Prostate gland (tissue), 2 donors: ENCODE data around the gene TBC1D7.

Source experiments
- POLR2A ChIP-seq: fragments of 450-650 bp; IDR thresholded peaks from one replicate; pipeline ENCODE4 v1.6.1; 2016; ENCODE audit warnings: antibody characterized with exemption, mild to moderate bottlenecking
- POLR2AphosphoS5 ChIP-seq: sonication (generic); formaldehyde crosslinking; IDR thresholded peaks from one replicate; pipeline ENCODE4 v1.6.1; 2017; ENCODE audit warnings: antibody characterized with exemption
- TF ChIP-seq, protein P1 (sequence below), 4 experiments: fragments of 200-600 bp in 2 of 4; fragments of 450-650 bp in 2 of 4; sonication (generic) in 2 of 4; IDR thresholded peaks; 1 replicate in 3 of 4; 2 replicates in 1 of 4; pipeline ENCODE4 v1.5.1; 2016 to 2019; ENCODE audit warnings: antibody characterized with exemption in 4 of 4, mild to moderate bottlenecking in 2 of 4, moderate library complexity in 2 of 4

DNA sequence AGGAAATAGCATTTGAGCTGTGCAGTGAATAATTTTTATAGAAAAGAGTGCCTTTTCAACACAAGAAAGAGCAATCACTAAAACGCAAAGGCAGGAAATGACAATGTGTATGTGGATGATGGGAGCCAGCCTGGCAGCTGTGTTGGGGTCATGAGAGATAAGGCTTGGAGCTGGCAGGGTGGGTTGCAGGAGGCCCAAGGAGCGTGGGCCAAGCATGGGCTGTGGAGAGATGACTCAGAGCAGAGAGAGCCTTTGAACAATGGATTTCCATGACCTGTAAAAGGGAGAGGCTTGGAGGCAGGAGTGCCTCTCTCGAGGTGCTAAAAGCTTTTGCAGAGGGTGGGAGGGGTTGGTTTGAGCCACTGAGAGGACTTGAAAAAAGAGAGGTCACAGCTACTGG is 6.6 kb upstream of the TBC1D7 start:
- TF ChIP-seq, protein P1, sequence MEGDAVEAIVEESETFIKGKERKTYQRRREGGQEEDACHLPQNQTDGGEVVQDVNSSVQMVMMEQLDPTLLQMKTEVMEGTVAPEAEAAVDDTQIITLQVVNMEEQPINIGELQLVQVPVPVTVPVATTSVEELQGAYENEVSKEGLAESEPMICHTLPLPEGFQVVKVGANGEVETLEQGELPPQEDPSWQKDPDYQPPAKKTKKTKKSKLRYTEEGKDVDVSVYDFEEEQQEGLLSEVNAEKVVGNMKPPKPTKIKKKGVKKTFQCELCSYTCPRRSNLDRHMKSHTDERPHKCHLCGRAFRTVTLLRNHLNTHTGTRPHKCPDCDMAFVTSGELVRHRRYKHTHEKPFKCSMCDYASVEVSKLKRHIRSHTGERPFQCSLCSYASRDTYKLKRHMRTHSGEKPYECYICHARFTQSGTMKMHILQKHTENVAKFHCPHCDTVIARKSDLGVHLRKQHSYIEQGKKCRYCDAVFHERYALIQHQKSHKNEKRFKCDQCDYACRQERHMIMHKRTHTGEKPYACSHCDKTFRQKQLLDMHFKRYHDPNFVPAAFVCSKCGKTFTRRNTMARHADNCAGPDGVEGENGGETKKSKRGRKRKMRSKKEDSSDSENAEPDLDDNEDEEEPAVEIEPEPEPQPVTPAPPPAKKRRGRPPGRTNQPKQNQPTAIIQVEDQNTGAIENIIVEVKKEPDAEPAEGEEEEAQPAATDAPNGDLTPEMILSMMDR (IDR thresholded peaks at IDR 0.05): no peak
- TF ChIP-seq POLR2A (no peak), POLR2AphosphoS5 (no peak)
